Inflammatory macrophage treated with lipopolysaccharide for 4 hours (primary cell): ENCODE measurements around the gene SCFD2.
"Not testable (repeated sequence)": the region's sequence is repeated elsewhere in the genome, so short reads cannot be mapped to it uniquely, and the experiment has no call there.

Experiments
- DNase-seq: peaks from one replicate; pipeline ENCODE4 v3.0.0-alpha.2; 2020

SCFD2 gene

DNA sequence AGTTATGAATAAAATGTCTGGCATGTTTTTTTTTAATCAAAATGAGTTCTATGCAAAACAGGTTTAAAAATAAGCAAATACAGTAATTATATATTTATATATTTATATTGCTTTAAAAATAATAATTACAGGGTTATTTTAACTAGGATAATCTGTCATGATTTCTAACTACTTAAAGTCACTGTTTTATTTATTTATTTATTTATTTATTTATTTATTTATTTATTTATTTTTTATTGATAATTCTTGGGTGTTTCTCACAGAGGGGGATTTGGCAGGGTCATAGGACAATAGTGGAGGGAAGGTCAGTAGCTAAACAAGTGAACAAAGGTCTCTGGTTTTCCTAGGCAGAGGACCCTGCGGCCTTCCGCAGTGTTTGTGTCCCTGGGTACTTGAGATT is 129.2 kb downstream of the SCFD2 start:
- not testable (repeated sequence) for DNase-seq

DNA sequence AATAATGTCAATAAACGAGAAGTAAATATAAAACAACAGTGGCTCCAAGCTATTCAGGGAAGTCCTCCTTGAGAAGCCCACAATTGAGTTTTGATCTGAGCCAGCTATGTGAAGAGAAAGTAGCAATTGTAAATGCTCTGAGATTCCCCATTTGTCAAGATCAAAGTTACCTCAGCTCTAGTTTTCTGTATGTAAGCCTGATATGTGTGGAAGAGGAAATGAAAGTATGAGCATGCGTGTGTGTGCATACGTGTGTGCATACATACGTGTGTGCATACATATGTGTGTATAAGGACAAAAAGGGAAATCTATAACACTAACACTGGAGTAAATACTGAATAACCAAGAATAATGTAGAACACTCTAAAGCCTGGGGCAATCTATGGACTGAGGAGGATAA is 130.3 kb downstream of the SCFD2 start:
- no peak for DNase-seq

DNA sequence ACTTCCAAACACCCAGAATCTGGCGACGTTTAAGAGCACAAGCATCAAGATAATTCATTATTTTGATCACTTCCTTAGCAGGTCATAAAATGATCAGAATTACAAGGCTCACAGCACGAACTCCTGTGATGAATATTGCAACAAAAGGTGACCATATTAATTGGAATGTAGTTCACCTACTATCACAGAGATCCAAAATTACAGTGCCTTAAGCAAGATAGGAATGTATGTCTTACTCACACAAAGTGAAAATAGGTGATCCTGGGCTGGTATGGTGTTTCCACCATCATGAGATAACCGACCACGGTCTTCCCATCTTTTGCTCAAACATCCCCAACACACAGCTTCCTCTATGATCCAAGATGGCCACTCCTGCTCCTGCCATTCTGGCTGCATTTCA is 131.2 kb downstream of the SCFD2 start:
- DNase-seq, result no peak

DNA sequence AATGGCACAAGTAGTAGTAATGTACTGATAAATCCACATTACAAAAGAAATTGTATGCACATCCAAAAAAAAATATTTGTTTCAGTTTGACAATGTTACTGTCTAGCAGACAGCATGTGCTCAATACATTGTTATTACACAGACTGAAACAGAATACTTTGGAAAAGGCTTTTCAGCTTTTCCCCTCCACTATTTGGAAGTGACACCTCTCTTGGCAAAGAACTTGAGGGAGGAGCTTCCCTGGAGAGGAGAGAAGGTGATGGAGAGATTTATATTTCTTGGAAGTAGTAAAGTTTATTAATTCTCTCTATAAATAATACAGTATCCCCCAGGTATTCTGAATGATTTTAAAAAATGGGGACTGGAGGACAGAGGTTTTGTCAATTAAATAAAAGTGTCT is 131.8 kb downstream of the SCFD2 start:
- DNase-seq, result no peak

DNA sequence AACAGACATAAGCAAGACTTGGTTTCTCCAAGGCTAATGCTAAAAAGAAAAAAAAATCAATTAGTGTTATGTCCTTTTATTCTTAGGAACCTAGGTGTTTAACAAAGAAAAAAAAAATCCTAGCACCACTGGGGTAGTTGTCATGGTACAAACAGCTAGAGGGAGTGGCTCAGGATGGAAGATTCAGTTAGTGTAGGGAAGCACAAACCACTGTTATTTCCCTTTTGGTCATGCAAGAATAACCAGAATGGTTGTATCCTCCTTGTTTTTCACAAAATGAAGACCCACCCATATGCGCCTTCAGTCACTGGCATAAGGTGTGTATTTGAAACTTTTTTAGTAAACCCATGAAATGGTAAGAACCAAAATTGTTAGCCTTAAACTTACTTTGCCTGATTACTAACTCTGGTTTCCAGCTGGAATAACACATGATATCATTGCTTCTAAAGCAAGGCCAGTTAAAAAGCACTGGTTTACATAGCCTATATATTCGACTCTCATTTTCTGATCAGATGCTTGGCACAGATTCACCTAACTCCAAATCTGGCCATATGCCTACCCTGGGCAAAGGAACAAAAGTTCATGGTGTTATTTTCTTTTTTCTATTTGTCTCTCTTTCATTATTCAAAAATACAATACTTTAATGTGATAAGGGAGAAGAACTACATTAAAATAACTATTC is 132.6 kb downstream of the SCFD2 start:
- no peak for DNase-seq

DNA sequence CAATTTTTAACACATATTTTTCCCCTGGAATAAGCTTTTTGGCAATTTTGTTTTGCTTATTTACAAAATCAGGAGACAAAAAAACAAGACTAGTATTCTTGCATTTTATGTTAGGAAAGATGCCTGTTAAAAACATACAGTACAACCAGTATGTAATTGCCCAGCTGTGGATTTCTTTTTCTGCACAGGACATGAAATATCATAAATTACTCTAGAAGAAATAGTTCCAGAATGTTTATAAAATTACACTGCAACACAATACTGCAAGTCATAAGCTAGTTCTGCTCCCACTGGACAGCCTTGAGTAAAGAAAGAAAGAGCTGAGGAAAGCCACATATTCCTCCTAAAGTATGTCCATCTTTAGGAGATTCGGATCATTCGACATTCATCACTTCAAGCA is 133.5 kb downstream of the SCFD2 start:
- no peak for DNase-seq

DNA sequence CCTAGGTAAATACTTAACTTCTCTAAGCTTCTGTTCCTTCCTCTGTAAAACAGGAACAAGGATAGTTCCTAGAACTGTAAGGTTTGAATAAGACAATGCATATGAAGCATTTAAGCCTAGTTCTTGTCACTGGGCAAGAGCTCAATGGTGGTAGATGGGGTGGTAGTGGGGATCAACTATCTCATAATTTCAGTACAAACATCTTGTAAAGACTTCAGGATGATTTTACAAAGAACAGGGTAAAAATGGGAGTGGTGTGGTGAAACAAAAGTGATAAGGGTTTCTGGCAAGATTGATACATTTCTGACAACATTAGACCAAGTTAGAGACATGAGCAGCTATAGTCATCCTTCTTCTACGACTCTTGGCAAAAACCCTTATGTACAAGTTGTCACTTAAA is 137.8 kb downstream of the SCFD2 start:
- no peak for DNase-seq

DNA sequence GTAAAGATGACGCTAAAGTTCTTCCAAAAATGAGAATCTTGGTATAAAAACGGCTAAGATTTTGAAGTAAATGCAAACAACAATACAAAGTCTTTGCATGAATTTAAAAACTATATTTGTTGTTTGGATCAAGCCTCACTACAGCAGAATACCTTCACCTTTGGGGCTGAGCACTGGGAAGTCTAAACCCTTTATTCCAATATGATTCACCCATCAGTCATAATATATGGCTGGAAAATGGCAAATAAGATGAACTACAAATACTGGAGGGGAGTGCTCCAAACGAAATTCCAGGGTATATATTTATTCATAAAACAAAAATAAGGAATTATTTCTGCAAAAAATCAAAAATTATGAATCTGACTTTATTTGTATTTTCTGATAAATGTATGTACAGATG is 138.4 kb downstream of the SCFD2 start:
- no peak for DNase-seq

DNA sequence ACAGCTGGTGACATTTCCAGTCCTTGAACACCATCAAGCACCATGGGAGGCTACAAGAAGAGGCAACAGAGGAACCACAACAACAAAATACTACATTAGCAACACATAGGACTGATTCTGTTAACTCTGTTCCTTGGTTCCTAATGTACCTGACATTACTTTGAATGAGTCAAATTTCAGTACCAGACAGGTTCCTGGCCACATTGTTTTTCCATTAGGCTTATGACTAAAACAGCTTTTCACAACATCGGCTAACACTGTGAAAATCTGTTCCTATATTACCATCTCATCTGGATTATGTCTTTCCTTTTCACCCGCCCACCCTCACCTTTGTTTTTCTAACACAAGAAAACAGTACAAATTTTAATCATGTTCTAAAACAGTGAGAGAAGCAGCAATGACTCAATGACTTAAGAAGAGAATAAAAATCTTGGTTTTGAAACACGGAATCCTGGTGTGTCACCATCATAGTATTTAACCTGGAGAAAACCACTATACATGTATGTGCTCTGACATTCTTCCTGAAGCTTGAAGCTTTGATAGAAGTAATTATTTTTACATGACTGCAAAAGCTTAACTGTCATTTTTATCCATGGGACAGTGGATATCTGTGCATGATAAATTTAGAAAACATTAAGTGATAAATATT is 143.9 kb downstream of the SCFD2 start:
- DNase-seq, result no peak

DNA sequence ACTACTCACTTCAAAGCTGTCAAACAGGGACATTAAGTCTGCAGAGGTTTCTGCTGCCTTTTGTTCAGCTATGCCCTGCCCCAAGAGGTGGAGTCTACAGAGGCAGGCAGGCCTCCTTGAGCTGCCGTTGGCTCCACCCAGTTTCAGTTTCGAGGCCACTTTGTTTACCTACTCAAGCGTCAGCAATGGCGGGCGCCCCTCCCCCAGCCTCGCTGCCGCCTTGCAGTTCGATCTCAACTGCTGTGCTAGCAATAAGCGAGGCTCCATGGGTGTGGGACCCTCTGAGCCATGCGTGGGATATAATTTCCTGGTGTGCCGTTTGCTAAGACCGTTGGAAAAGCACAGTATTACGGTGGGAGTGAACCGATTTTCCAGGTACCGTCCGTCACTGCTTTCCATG is 146.7 kb downstream of the SCFD2 start:
- DNase-seq, result not testable (repeated sequence)

DNA sequence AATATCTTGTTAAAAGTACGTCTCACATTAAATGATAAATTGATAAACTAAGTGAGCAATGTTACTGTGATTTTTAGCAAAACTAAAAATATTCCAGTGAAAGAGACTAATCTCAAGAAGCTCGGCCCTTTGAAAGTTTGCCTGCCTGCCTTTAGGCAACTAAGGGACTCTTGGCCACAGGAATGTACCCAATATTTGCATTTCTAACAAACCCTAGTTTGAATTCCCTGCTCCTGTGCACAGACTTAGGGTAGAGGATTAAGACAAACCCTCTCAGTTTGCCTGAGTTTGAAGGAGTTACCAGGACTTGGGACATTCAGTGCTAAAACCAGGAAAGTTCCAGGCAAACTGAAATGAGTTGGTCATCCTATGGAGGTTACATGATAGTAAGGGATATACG is 157.1 kb downstream of the SCFD2 start:
- DNase-seq, result no peak

DNA sequence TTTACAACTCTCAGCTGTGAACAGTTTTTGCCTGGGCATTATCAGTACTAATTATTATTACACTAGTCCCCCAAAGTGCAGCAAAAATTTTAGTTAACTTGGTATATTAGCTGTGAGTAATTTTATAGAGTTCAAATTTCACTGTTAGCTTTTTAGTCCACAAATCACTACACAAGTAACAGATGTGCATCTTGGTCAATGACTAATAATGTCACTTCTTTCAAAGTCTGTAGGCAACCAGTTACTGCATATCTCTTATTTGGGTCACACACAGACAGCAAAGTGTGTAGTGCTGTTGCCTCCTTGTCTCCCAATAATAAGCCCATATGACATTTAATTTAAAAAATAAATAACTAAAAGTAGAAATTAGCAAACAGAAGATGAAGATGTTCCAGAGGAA is 159.9 kb downstream of the SCFD2 start:
- DNase-seq, result no peak

DNA sequence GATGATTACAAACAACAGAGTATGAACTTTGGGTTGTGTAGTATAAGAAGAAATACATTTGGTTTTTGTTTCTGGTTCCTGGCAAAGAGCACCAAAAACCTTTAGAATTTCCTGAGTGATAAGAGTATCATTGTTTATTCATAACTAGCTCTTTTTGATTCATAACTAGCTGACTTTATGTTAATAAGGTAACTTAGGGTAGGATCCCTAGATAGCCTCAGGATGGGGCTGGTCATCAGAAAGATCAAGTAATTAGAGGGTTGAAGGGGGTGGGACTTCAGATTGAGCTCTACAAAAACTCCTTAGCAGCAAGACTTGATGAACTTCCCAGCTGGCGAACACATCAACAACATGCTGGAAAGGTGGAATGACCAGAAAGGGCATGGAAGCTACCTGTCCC is 166.5 kb downstream of the SCFD2 start:
- DNase-seq, result no peak

DNA sequence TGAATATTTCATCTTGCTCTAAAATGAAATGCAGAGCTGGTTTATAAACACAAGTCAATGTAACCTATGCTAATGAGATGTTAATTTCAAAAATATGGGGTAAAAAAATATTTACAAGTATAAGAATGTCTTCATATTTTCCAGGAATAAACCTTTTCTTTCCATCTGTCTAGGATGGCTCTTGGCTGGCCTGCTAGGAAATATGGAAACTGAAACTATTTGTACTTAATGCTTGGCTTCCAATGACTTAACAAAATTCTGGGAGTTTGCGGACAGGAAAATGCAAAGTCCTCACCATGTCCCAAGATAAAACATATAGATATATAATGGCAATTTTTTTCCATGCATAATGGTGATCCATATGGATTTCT is 168.1 kb downstream of the SCFD2 start:
- peak; percentile 25 for DNase-seq

DNA sequence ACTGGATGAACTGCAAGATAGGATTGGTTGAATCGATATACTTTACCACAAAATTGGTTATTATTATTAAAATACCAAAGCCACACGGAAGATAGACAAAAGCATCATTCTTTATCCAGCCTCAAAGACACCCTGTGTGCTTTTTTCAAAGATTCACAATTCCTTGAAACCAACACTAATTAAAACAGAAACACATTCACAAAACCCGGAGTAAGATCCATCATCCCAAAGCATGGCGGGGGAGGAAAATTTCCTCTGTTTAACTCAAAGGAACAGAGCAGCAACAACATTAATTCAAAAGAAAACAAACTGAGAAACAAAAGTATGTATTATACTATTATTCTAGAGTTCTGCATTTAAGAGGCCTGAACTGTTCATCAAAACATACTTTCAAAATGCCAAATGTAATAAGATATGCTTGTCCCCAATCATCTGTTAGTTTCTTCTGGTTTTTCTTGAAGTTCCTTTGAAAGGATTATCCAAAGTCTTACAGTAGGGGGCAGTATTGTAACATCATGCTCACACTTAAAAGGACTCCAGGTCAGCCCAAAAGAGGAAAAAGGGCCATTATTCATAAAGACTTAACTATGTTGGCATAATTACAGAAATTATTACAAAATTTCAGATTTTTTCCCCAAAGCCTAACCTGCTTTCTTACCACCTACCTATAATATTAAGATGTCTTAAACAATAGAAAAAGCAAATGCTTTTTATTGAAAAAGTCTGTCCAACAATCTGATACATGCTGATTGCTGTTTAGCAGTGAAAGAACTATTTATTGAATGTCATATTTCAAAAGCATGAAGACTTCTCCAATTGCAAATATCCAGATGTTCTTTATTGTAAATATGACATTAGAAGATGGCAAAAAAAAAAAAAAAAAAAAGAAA is 168.7 kb downstream of the SCFD2 start:
- peak; percentile 77 for DNase-seq

DNA sequence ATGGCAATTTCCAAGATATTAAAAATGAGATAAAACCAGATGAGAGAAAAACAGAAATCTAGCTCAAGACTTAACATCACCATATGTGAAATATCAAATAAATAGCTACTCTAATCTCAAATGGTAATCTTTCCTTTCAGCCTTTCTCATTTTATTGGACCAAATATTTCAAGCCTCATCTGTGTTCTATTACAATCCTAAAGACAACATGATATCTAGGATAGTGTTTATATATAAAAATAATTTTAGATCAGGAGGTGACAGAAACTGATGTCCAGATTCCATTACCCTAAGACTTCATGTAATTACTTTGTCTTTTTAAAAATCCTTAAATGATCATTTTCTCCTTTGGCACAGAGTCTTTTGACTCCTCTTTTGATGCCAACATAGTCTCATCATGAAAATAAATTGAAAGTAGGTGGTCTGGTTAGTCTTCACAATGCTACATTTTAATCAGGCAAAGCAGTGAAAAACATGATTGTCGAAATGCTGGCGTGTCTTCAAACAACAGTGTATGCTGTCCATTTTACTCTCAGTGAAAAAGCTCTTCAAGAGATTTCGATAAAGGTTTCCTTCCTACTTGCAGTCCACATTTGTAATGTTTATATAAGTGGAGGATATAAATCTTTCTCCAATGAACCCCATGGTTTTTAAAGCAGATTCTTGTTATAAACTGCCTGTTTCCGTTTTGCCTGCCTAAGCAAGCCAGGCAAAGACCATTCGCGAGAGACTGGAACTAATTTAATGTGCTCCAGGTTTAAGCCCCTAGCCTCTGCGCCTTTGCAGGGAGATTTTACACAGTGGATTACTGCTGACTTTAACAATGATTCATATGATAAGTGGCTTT is 169.8 kb downstream of the SCFD2 start:
- no peak for DNase-seq

DNA sequence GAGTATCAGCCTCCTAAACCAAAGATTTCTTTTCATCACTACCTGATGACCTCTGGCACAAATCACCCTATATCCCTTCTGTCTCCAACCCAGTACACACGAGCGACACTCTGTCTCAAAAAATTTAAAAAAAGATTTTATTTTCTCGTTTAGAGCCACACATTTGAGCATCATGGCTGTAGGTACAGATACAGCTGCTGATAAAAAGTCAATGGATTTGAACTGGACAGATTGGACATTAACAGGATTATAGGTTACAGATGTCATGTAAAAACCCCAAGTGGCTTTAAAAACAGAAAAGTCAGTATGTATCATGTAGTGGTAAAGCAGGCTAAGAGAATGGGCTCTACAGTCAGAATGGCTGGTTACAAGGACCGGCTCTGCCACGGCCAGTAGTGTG is 171.1 kb downstream of the SCFD2 start:
- DNase-seq, result no peak

DNA sequence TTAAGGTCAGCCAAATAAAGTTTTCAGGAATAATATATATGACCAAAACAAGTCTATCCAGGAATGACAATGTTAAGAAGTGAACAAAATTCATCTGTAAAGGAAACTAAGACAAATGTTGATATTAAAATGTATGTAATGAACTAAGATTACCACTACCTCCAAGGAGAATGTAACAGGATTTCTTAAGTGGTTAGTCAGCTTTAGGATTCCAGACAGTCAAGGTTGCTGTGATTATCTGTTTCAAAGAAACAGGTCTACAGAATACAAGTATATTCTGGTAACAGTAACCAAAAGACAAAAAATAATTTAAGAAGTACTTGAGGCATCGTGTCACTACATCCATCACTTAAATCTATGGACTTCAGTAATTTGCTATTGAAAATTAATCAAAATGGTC is 172.8 kb downstream of the SCFD2 start:
- no peak for DNase-seq

DNA sequence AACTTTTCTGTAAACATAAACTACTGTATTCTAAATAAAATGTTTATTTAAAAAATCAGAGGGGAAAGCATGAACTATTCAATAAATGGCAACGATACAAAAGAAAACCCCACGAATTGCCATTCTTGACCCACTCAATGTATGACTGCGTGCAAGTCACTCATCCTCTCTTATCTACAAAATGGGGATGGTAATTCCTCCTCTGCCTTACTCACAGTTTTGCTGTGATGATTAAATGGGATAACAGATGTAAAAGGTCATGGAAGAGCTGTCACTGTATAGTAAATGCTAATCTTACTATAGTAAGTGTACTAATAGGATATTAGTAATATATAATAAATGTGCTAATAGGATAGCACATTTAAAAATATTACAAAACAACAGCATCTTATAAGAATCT is 173.4 kb downstream of the SCFD2 start:
- no peak for DNase-seq

DNA sequence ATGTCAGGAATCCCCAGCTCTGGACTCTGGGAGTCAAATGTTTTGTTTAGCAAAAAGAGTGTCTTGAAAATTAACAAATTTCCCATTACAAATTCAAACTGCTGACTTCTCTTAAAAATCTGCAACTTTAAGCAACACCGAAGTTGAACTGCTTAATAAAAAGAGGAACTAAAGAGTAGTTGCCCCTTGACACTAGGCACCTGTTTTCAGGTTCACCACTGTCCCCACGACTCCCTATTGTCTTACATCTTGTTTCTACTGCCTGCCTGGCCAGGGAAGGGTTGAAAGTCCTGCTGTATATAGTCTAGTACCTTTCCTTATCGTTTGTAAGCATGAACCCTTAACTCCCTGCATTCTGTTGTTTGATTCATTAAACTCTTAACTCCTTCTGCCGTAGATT is 173.9 kb downstream of the SCFD2 start:
- DNase-seq, result no peak

DNA sequence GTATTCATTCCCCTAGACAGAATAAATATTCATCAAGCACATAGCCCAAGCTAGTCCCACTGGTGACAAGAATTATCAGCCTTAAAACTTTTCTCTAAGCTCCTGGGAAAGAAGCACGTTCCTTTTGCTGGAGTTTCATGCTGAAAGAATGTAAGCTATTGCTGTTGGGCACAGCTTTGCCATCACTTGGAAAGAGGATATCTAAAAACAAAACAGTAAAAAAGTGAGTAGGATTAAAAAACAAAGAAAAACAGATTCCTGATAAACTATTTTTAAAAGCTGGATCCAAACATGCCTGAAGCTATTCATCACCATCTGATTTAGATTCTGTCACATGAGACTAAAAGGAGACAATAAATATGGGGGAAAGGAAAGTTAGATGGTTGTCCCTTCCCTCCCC is 176.8 kb downstream of the SCFD2 start:
- no peak for DNase-seq

DNA sequence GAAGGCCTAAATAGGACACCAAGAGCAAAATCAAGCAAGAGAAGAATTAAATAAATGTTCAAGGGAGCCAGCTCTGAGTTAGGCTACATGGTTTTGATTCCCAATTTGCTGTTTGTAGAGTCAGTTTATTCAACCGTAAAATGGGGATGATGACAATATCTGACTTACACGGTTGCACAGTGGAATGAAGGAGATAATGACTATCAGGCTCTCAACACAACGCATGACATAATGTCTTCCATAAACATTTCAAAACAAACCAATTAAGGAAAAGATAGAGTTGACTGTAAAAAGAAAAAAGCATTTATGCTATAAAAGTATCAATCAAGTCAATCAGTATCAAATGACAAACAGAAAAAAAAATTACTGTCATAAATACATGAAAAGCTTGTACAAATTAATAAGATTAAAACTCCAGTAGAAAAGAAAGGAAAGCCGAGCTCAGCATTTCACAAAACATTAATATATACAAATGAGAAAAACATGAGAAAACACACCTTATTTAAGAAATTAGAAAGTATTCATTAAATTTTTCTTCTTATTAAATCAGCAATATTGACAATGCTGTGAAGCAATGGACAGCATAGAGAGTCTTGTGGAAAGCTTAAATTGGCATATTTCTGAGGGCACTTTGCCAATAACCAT is 179.0 kb downstream of the SCFD2 start:
- no peak for DNase-seq
